ENCODE data around the gene MAPKAPK3. TPM values are rescaled to one million over a fixed set of nuclear protein-coding genes. Genes with fewer than 3 reads are reported as not detected.

MAPKAPK3 gene
- total RNA-seq, 4 donors from 2014 or later = 21.3 to 37.8 (median 26.9) TPM

DNA sequence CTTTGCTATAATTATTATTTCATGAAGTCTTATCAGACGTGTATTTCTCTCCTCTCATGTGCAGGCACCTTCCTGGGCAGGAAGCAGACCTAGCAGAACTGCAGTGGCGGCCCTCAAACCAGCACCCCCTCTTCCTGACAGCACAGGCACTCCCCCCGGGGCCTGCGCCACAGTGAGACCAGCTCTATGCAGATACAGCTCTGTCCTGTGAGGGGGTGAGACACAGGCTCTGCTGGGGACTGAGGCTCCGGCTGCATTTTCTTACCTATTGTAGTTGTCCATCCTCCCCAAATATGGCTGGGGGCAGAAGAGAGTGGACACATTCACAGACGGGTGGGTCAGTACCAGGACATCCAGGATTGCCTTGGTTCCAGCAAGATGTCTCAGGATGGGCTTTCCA, 10.4 kb upstream of the MAPKAPK3 start:
- peaks cover 29 to 82% (median 57%) of the 10 kb centered on the region in 4 donors for H3K4me1 ChIP-seq
- TF ChIP-seq EP300 (IDR thresholded peaks at IDR 0.05; ENCODE audit: low read depth) = no peak
- no peak for TF ChIP-seq POLR2AphosphoS5 (IDR thresholded peaks at IDR 0.05)
- TF ChIP-seq, protein P1, sequence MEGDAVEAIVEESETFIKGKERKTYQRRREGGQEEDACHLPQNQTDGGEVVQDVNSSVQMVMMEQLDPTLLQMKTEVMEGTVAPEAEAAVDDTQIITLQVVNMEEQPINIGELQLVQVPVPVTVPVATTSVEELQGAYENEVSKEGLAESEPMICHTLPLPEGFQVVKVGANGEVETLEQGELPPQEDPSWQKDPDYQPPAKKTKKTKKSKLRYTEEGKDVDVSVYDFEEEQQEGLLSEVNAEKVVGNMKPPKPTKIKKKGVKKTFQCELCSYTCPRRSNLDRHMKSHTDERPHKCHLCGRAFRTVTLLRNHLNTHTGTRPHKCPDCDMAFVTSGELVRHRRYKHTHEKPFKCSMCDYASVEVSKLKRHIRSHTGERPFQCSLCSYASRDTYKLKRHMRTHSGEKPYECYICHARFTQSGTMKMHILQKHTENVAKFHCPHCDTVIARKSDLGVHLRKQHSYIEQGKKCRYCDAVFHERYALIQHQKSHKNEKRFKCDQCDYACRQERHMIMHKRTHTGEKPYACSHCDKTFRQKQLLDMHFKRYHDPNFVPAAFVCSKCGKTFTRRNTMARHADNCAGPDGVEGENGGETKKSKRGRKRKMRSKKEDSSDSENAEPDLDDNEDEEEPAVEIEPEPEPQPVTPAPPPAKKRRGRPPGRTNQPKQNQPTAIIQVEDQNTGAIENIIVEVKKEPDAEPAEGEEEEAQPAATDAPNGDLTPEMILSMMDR (IDR thresholded peaks at IDR 0.05) = no peak
- no peak for TF ChIP-seq POLR2A (IDR thresholded peaks at IDR 0.05)
- H3K9me3 ChIP-seq = no peaks in the 10 kb centered on the region
- H3K27ac ChIP-seq = peak overlapping the region in 2 of 4 donors; percentile 27 to 97
- no peak for DNase-seq
- H3K27me3 ChIP-seq = no peaks in the 10 kb centered on the region
- in situ Hi-C loops (cut with MboI; ENCODE audit: low pct_ligation_motif_present in 1 of 4, low pct_unique_long_range_greater_than_20kb in 1 of 4, low sequenced_read_pairs in 3 of 4) (loop anchor here in 2 of 4 donors (25.0 kb wide), 1 partner anchor 781 kb away; the partner anchor contains the start of genes MANF (in 2 of the 2) and RBM15B (in 2 of the 2)), intact Hi-C loops (cut with DNase I; ENCODE audit: low total_unique reads) (no loop called here)
- peaks cover 0 to 7% (median 0%) of the 10 kb centered on the region in 4 donors for H3K36me3 ChIP-seq
- no peak overlapping the region for H3K4me3 ChIP-seq
- 59 to 71% methylated on average over 1 to 6 of the region's 6 CpGs for WGBS, 2 donors (ENCODE audit: low coverage in 1 of 2)

DNA sequence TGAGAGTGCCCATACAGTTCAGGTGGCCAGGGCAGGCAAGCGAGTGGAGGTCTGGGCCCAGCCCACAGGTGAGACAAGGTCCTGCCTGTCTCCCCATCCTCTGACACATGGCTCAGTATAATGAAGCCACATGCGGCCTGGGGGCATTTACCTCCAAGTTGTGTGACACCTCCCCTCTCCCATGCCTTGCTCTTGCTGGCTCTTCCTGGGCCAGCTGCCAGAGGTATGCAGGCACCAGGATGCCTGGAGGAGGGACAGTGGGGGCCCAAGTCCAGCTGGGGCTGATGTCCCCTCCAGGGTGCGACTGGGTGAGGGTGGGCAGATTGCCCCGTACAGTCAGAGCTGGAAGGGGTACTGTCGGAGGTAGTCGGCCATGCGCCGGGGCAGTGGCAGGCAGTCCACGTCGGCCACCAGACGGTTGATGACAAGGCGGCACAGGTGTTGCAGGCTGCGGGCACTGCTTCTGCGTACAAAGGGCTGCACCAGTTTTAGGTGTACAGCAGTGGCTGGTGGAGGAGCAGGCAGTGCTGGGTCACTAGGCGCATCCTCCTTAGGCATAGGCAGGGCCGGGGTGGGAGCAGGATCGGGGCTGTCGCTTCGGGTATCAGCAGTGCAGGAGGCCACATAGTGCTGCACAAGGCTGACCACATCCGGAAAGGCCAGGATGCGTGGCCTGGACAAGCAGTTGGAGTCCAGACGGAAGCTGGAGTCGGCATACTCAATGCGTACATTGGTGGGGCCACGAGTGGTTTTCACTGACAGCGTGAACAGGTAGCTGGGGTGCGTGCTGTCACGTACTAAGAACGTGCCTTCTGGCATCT, 9.5 kb upstream of the MAPKAPK3 start:
- peaks cover 0 to 7% (median 0%) of the 10 kb centered on the region in 4 donors for H3K36me3 ChIP-seq
- H3K4me1 ChIP-seq = peaks cover 20 to 76% (median 52%) of the 10 kb centered on the region in 4 donors
- H3K27ac ChIP-seq = peak overlapping the region in 3 of 4 donors; percentile 4 to 97 (median 27)
- H3K4me3 ChIP-seq = no peak overlapping the region
- no peaks in the 10 kb centered on the region for H3K9me3 ChIP-seq
- WGBS, 2 donors (ENCODE audit: low coverage in 1 of 2) = 78 to 88% methylated on average over 10 to 29 of the region's 29 CpGs
- TF ChIP-seq POLR2A (IDR thresholded peaks at IDR 0.05) = no peak
- no peak for TF ChIP-seq POLR2AphosphoS5 (IDR thresholded peaks at IDR 0.05)
- no peak for TF ChIP-seq EP300 (IDR thresholded peaks at IDR 0.05; ENCODE audit: low read depth)
- TF ChIP-seq, protein P1 (IDR thresholded peaks at IDR 0.05) = no peak
- intact Hi-C loops (cut with DNase I; ENCODE audit: low total_unique reads) (no loop called here), in situ Hi-C loops (cut with MboI; ENCODE audit: low pct_ligation_motif_present in 1 of 4, low pct_unique_long_range_greater_than_20kb in 1 of 4, low sequenced_read_pairs in 3 of 4) (loop anchor here in 2 of 4 donors (25.0 kb wide), 1 partner anchor 780 kb away; the partner anchor contains the start of genes MANF (in 2 of the 2) and RBM15B (in 2 of the 2))
- H3K27me3 ChIP-seq = no peaks in the 10 kb centered on the region
- DNase-seq = no peak

DNA sequence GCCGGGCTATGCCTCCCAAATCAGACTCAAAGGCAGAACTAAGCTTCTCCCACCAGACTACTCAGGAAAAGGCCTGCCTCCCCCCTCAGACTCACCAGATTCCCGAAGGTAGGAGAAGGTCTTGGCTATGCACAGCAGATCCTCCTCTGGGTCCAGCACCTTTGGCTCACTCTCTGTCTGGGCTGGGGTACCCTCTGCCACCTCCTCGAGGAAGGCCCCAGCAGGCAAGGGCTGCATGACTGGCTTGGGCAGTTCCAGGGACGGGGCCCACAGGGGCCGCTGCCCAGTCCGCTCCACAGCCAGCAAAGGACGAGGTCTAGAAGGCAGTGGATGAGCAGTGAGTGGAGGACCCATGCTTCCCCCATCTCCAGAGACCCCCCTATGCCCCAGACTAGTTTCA, 8.7 kb upstream of the MAPKAPK3 start:
- H3K4me1 ChIP-seq = peaks cover 13 to 76% (median 49%) of the 10 kb centered on the region in 4 donors
- in situ Hi-C loops (cut with MboI; ENCODE audit: low pct_ligation_motif_present in 1 of 4, low pct_unique_long_range_greater_than_20kb in 1 of 4, low sequenced_read_pairs in 3 of 4) (loop anchor here in 2 of 4 donors (25.0 kb wide), 1 partner anchor 779 kb away; the partner anchor contains the start of genes MANF (in 2 of the 2) and RBM15B (in 2 of the 2)), intact Hi-C loops (cut with DNase I; ENCODE audit: low total_unique reads) (no loop called here)
- H3K27ac ChIP-seq = no peak overlapping the region
- no peaks in the 10 kb centered on the region for H3K9me3 ChIP-seq
- no peak for DNase-seq
- peaks cover 0 to 7% (median 0%) of the 10 kb centered on the region in 4 donors for H3K36me3 ChIP-seq
- TF ChIP-seq EP300 (IDR thresholded peaks at IDR 0.05; ENCODE audit: low read depth) (no peak), POLR2AphosphoS5 (IDR thresholded peaks at IDR 0.05) (no peak), POLR2A (IDR thresholded peaks at IDR 0.05) (no peak)
- TF ChIP-seq, protein P1 (IDR thresholded peaks at IDR 0.05) = no peak
- H3K27me3 ChIP-seq = no peaks in the 10 kb centered on the region
- WGBS, 2 donors (ENCODE audit: low coverage in 1 of 2) = 81% methylated on average over 7 of the region's 7 CpGs; no CpG with 5 or more reads in 1 of the 2 donors
- no peak overlapping the region for H3K4me3 ChIP-seq
